Ascending aorta (tissue), 2 donors: Measurements from ENCODE around the gene AGBL1. TPM values are rescaled to one million over a fixed set of nuclear protein-coding genes. Genes with fewer than 3 reads are reported as not detected.

ENCODE experiments used
- DNase-seq, 2 donors: peaks; one replicate each; pipeline ENCODE4 v3.0.0-alpha.2; 2019; ENCODE audit warnings: low spot score in 2 of 2
- H3K27ac ChIP-seq, 2 donors: fragments of 200-600 bp; sonication (generic); one replicate each; pipeline ENCODE4 v1.5.1; 2016 to 2017; ENCODE audit warnings: mild to moderate bottlenecking in 1 of 2
- H3K27me3 ChIP-seq: fragments of 200-600 bp; sonication (generic); one replicate; pipeline ENCODE4 v1.5.1; 2017
- H3K36me3 ChIP-seq, 2 donors: fragments of 200-600 bp; sonication (generic); one replicate each; pipeline ENCODE4 v1.5.1; 2016
- H3K4me1 ChIP-seq, 2 donors: fragments of 200-600 bp; sonication (generic); one replicate each; pipeline ENCODE4 v1.5.1; 2016 to 2017; ENCODE audit warnings: mild to moderate bottlenecking in 1 of 2
- H3K4me3 ChIP-seq, 2 donors: fragments of 200-600 bp; sonication (generic); one replicate each; pipeline ENCODE4 v1.5.1; 2016 to 2017; ENCODE audit warnings: mild to moderate bottlenecking in 1 of 2
- H3K9me3 ChIP-seq, 2 donors: fragments of 200-600 bp; sonication (generic); one replicate each; pipeline ENCODE4 v1.5.1; 2016
- intact Hi-C: fragments of 100-400 bp; cut with DNase I; formaldehyde crosslinking; loops from one replicate; pipeline ENCODE4 v1.15.1; 2023
- total RNA-seq: library from RNA; depleted of rRNA; stranded (reverse); fragments of >200 nt; gene quantifications from one replicate; pipeline ENCODE4 v1.1.0, GENCODE V29; 2016
- TF ChIP-seq, protein P1 (sequence below), 3 experiments: fragments of 200-600 bp in 2 of 3; fragments of 450-650 bp in 1 of 3; sonication (generic) in 2 of 3; IDR thresholded peaks; one replicate each; pipeline ENCODE4 v1.5.1; 2016 to 2019; ENCODE audit warnings: antibody characterized with exemption in 3 of 3, mild to moderate bottlenecking in 1 of 3, moderate library complexity in 1 of 3

Gene AGBL1
- total RNA-seq, 1 donor from 2014 or later = not detected

- no peaks in the 10 kb centered on the region for H3K27me3 ChIP-seq
- TF ChIP-seq, protein P1, sequence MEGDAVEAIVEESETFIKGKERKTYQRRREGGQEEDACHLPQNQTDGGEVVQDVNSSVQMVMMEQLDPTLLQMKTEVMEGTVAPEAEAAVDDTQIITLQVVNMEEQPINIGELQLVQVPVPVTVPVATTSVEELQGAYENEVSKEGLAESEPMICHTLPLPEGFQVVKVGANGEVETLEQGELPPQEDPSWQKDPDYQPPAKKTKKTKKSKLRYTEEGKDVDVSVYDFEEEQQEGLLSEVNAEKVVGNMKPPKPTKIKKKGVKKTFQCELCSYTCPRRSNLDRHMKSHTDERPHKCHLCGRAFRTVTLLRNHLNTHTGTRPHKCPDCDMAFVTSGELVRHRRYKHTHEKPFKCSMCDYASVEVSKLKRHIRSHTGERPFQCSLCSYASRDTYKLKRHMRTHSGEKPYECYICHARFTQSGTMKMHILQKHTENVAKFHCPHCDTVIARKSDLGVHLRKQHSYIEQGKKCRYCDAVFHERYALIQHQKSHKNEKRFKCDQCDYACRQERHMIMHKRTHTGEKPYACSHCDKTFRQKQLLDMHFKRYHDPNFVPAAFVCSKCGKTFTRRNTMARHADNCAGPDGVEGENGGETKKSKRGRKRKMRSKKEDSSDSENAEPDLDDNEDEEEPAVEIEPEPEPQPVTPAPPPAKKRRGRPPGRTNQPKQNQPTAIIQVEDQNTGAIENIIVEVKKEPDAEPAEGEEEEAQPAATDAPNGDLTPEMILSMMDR (IDR thresholded peaks at IDR 0.05) = no peak
- H3K9me3 ChIP-seq = no peaks in the 10 kb centered on the region
- no peaks in the 10 kb centered on the region for H3K4me1 ChIP-seq
- intact Hi-C loops = no loop called here
- no peak overlapping the region for H3K4me3 ChIP-seq
- no peak overlapping the region for H3K27ac ChIP-seq
- DNase-seq = no peak
- H3K36me3 ChIP-seq = no peaks in the 10 kb centered on the region
These were observed 583.6 kb downstream of the AGBL1 start for GRCh38 chr15:86663304-86663703.

GRCh38 chr15:86663979-86664378 lies 584.3 kb downstream of the AGBL1 start:
- DNase-seq = no peak
- Histone ChIP-seq H3K4me3 (no peak overlapping the region), H3K4me1 (no peaks in the 10 kb centered on the region), H3K27me3 (no peaks in the 10 kb centered on the region), H3K9me3 (no peaks in the 10 kb centered on the region), H3K27ac (no peak overlapping the region), H3K36me3 (no peaks in the 10 kb centered on the region)
- TF ChIP-seq, protein P1 (IDR thresholded peaks at IDR 0.05) = no peak
- intact Hi-C loops = no loop called here

- Histone ChIP-seq H3K27me3 (no peaks in the 10 kb centered on the region), H3K4me3 (no peak overlapping the region), H3K9me3 (no peaks in the 10 kb centered on the region), H3K36me3 (no peaks in the 10 kb centered on the region), H3K4me1 (no peaks in the 10 kb centered on the region), H3K27ac (no peak overlapping the region)
- intact Hi-C loops = no loop called here
- no peak for DNase-seq
- TF ChIP-seq, protein P1 (IDR thresholded peaks at IDR 0.05) = no peak
These were observed 584.9 kb downstream of the AGBL1 start for GRCh38 chr15:86664581-86664980.

- H3K4me1 ChIP-seq = no peaks in the 10 kb centered on the region
- H3K36me3 ChIP-seq = no peaks in the 10 kb centered on the region
- no peaks in the 10 kb centered on the region for H3K27me3 ChIP-seq
- TF ChIP-seq, protein P1 (IDR thresholded peaks at IDR 0.05) = no peak
- no peaks in the 10 kb centered on the region for H3K9me3 ChIP-seq
- H3K4me3 ChIP-seq = no peak overlapping the region
- no peak for DNase-seq
- intact Hi-C loops = no loop called here
- no peak overlapping the region for H3K27ac ChIP-seq
These were observed 596.3 kb downstream of the AGBL1 start for GRCh38 chr15:86676002-86676401.

GRCh38 chr15:86677278-86677677 lies 597.6 kb downstream of the AGBL1 start:
- TF ChIP-seq, protein P1 (IDR thresholded peaks at IDR 0.05) = no peak
- Histone ChIP-seq H3K27ac (no peak overlapping the region), H3K9me3 (no peaks in the 10 kb centered on the region), H3K4me3 (no peak overlapping the region), H3K4me1 (no peaks in the 10 kb centered on the region), H3K27me3 (no peaks in the 10 kb centered on the region), H3K36me3 (no peaks in the 10 kb centered on the region)
- intact Hi-C loops = no loop called here
- no peak for DNase-seq

DNA sequence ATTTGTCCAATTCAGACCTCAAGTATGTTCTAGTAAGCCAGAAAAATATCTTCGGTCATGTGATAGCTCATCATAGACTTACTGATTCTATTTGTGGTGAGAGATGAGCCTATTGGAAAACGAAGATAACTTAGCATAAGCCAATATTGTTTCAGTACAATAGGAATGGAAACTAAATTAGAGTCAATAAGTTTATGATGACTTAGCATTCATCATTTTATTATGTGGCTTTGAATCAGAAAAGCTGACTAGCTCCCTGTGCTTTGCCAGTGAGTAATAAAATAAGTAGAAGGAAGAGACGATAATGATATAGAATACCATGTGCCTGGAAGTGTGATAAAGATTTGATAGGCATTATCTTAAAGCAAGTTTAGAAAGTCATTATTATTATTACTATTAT lies 605.6 kb downstream of the AGBL1 start:
- intact Hi-C loops = loop anchor here (10.0 kb wide), 1 partner anchor 60 kb away; no protein-coding TSS in a partner anchor
- TF ChIP-seq, protein P1 (IDR thresholded peaks at IDR 0.05) = no peak
- Histone ChIP-seq H3K27ac (no peak overlapping the region), H3K36me3 (no peaks in the 10 kb centered on the region), H3K4me1 (no peaks in the 10 kb centered on the region), H3K27me3 (no peaks in the 10 kb centered on the region), H3K9me3 (no peaks in the 10 kb centered on the region), H3K4me3 (no peak overlapping the region)
- no peak for DNase-seq
